GM12865 (cell line): Measurements from ENCODE around the gene ACER2.
"Not testable (repeated sequence)": the region's sequence is repeated elsewhere in the genome, so short reads cannot be mapped to it uniquely, and the experiment has no call there.

Experiments used
- DNase-seq: peaks from one replicate; pipeline ENCODE4 v3.0.0; 2010; ENCODE audit warnings: low read depth
- H3K4me3 ChIP-seq: 2 replicates; pipeline ENCODE4 v1.5.1; 2011; ENCODE audit warnings: mild to moderate bottlenecking, low read depth, low read length, control low read depth
- TF ChIP-seq, protein P1 (sequence below): IDR thresholded peaks from 2 replicates; pipeline ENCODE4 v1.5.1; 2011; ENCODE audit warnings: low read length, control low read depth, low read depth, inconsistent platforms; ENCODE audit not compliant: insufficient read depth; ENCODE audit errors: missing control alignments

ACER2 gene

DNA sequence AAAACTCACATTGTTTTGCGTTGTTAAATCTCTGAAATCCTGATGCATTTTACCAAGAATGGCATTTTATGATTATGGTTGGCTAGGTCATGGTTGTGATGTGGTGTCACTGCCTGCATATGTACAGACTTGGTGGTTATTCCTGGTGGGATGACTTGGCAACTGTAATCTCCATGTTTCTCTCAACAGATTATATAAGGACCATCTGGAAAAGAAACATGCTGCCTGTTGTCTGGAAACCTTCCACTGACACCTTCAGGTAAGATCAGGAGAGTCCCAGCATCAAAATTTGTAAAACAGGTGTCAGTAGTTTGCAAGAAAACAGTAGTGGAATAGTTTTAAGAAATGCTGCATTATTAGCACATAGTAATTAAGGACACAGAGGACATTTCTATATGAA is 3.0 kb upstream of the ACER2 start:
- no peak for DNase-seq
- TF ChIP-seq, protein P1, sequence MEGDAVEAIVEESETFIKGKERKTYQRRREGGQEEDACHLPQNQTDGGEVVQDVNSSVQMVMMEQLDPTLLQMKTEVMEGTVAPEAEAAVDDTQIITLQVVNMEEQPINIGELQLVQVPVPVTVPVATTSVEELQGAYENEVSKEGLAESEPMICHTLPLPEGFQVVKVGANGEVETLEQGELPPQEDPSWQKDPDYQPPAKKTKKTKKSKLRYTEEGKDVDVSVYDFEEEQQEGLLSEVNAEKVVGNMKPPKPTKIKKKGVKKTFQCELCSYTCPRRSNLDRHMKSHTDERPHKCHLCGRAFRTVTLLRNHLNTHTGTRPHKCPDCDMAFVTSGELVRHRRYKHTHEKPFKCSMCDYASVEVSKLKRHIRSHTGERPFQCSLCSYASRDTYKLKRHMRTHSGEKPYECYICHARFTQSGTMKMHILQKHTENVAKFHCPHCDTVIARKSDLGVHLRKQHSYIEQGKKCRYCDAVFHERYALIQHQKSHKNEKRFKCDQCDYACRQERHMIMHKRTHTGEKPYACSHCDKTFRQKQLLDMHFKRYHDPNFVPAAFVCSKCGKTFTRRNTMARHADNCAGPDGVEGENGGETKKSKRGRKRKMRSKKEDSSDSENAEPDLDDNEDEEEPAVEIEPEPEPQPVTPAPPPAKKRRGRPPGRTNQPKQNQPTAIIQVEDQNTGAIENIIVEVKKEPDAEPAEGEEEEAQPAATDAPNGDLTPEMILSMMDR: no peak
- H3K4me3 ChIP-seq: no peak overlapping the region

GRCh38 chr9:19408316-19408692 is 505 bp upstream of the ACER2 start:
- peak overlapping the region; percentile 75 for H3K4me3 ChIP-seq
- TF ChIP-seq, protein P1: no peak
- DNase-seq: no peak

- peak; percentile 48 for DNase-seq
- TF ChIP-seq, protein P1: no peak
- peak overlapping the region; percentile 75 for H3K4me3 ChIP-seq
Measured at GRCh38 chr9:19409401-19410194, 789 bp downstream of the ACER2 start.

DNA sequence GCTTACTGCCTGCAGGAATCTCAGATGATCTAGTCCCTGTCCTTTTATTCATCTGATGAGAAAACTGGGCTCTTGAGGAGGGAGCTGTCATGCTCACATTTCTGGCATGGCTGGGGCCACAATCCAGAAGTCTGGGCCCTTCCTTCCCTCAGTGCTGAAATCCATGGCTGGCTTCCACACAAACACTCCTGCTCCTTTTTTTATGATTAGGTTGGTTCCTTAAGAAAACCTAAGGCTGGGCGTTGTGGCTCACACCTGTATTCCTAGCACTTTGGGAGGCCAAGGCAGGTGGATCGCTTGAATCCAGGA is 1.3 kb downstream of the ACER2 start:
- peak overlapping the region; percentile 75 for H3K4me3 ChIP-seq
- DNase-seq: no peak
- TF ChIP-seq, protein P1: no peak

GRCh38 chr9:19410594-19410993 is 1.8 kb downstream of the ACER2 start:
- DNase-seq: no peak
- H3K4me3 ChIP-seq: no peak overlapping the region
- TF ChIP-seq, protein P1: no peak

DNA sequence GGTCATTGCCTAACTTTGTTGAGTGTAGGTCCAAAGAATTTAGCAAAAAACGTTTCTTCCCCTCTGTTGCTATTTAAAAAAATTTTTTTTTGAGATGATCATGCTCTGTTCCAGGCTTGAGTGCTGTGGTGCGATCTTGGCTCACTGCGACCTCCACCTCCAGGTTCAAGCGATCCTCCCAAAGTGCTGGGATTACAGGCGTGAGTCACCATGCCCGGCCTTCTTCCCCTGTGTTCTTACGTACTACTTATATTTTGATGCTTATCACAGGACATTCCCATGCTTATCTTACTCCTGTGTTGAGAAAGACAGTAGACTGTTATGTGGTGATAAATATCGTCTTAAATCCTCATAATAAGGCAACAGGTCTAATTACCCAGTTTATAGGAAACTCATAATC is 2.5 kb downstream of the ACER2 start:
- DNase-seq: no peak
- TF ChIP-seq, protein P1: no peak

GRCh38 chr9:19413456-19413855 is 4.6 kb downstream of the ACER2 start:
- not testable (repeated sequence) for H3K4me3 ChIP-seq, DNase-seq

More for the DNA sequence above, 2.5 kb downstream of the ACER2 start:
- no peak overlapping the region for H3K4me3 ChIP-seq
